Ramos (cell line): Measurements from ENCODE around the gene DHX34.
"Not testable (repeated sequence)": the region's sequence is repeated elsewhere in the genome, so short reads cannot be mapped to it uniquely, and the experiment has no call there.

Experiments used
- in situ Hi-C: fragments of 300-500 bp; cut with MboI; formaldehyde crosslinking; loops from one replicate; pipeline ENCODE4 v1.14.3; 2022; ENCODE audit warnings: low sequenced_read_pairs; ENCODE audit not compliant: unreplicated experiment

DHX34 gene

DNA sequence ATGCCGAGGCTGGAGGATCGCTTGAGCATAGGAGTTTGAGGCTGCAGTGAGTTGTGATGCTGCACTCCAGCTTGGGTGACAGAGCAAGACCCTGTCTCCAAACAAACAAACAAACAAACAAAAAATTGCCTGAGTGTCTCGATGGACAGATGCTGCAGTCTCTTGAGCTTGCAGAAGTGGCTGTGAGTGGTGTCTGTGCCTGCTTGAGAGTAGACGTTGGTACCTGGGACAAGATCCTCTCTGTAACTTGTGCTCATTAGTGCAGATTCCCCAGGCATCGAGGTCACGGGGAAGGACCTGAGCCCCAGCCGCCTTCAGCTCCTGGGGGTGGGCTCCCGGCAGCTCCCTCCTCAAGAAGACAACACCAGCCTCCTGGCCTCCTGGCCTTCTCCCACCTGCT lies 25.7 kb upstream of the DHX34 start:
- in situ Hi-C loops, result no loop called here

DNA sequence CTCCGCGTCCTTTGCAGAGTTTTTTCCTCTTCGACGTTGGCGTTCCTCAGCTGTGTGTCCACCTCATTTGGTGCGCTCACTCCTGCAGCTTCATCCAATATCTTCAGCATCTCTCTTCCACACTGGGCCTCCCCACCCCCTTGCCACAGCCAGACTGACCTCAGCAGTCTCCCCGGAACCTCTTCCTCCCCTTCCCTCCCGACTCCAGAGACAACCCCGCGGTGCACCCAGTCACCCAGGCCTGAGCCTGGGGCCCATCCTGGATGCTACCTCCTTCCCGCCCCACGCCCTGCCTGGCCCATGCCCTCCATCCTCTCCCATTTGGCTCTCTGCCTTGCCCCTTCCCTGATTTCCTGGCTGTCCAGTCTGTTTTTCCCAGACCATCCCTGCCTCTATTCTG lies 25.2 kb upstream of the DHX34 start:
- in situ Hi-C loops, result no loop called here

DNA sequence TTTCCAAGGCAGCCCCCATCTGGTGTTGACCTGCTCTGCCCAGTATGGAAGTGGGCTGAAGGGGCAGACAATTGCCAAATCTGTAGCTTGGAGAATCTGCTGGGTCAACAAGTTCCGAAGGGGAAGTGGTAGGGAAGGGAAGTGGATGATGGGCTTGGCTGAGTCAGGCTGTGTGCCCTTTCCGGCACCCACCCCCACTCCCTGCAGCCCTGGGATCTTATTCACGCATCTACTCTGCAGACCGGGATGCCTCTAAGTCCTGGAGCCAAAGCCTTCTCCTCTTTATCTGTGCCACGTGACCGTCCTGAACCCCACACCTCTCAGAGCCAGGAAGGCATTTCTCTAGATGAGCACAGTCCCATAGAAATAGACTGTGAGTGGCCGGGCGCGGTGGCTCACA lies 24.6 kb upstream of the DHX34 start:
- in situ Hi-C loops, result no loop called here

DNA sequence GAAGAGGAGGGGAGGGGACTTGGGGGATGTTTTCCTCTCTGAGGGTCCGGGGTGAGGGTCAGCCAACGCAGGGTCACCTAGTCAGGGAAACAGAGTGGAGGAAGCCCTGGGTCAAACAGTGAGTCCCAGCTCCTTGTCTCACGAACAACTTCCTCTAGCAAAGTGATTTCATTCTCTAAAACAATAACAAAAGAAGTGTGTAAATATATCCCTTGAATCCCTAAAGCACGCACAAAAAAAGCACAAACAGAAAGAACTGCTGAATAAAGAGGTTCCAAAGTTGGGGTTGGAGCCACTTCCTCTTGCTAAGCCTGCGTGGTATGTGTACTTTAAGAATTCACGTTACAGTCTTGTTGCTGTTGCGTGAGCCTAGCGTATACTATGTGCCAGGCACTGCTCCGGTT lies 18.6 kb upstream of the DHX34 start:
- in situ Hi-C loops, result no loop called here

DNA sequence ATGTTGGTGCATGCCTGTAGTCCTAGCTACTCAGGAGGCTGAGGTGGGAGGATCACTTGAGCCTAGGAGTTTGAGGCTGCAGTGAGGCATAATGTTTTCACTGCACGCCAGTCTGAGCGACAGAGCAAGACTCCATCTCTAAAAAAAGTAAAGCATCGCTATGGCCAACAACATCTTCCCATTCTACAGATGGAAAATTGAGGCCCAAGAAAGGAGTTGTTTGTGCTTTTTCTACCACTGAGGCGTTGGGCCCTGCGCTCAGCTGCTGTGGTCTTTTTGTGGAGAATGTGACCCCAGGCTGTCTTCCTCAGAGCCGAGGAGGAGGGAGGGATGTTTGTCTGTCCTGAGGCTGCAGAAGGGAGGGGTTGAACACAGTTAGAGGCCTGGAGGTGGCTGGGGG lies 17.6 kb upstream of the DHX34 start:
- in situ Hi-C loops, result no loop called here

DNA sequence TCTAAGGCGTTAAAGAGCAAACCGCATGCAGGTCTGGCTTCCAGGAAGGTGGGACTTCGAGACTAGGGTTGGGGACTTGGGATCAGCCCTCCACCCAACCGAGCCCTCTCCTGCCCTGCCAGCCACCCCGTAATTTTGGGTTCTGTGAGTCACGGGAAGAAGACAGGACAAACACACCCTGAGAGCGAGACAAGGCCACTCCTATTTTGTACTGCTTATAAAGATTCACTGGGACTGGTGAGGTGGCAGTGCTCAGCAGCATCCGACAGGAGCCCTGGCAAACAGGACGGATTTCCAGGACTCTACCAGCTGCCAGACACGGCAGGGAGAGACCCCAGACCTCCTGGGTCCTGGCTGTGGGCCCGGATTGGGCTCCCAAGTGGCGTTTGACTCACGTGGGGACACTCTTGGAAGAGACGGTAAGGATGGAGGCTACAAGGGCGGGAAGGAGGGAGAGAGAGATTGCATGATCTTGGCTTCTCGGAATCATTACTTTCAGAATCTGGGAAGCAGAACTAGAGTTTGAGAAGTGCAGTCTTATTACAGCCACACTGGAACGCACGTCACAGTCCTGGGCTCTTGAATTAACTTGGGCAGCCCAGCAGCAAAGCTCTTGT lies 17.1 kb upstream of the DHX34 start, which contains the start of gene C5AR2:
Gene C5AR2, plus strand, starts transcription at position 245 of the 617 bp plus-strand sequence. CDS start 8,625 bp downstream, outside the sequence.
- in situ Hi-C loops, result no loop called here

DNA sequence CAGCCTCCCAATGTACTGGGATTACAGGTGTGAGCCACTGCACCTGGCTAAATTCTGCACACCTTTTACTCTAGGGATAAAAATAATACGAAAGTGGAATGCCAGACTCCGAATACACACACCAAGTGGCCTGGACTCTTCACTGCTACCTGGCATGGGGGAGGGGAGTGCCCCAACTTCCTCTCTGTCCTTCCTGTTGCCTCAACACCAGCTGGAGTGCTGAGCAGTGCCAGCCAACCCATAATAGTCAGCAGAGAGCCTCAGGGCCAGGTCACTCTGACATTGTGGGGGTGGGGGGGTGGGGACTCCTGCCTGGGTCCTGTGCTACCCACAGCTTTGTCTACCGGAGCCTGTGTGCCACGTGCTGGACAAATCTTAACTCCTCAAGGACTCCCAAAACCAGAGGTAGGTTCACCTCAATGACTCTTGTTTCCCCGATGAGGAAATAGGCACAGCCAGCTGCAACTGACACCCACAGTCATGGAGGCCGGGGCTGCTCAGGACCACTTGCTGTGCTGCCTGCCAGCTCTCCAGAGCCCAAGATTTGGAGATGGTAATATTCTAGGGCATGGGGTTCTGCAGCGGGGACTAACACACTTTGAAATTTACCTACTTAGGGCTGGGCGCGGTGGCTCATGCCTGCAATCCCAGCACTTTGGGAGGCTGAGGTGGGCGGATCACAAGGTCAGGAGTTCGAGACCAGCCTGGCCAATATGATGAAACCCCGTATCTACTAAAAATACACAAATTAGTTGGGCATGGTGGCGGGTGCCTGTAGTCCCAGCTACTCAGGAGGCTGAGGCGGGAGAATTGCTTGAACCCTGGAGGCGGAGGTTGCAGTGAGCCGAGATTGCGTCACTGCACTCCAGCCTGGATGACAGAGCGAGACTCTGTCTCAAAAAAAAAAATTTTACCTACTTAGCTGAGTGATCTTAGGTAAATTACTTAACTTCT lies 12.1 kb upstream of the DHX34 start:
- in situ Hi-C loops, result not testable (repeated sequence)

DNA sequence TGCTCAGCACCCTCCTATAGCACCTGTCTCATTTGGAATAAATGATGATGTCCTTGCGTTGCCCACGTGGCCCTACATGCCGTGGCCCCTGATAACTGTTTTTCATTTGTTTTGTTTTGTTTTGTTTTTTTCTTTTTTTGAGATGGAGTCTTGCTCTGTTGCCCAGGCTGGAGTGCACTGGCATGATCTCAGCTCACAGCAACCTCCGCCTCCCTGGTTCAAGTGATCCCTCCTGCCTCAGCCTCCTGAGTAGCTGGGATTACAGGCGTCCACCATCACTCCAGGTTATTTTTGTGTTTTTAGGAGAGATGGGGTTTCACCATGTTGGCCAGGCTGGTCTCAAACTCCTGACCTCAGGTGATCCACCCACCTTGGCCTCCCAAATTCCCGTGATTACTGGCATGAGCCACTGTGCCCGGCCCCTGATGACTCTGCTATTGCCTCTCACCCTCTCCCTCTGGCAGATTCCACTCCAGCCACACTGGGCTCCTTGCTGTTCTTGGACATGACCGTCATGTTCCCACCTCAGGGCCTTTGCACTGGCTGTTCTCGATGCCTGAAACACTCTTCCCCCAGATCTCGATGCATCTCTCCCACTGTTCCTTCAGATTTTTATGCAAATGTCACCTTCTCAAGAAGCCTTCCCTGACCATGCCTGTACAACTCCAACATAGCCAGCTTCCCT lies 9.8 kb upstream of the DHX34 start:
- in situ Hi-C loops, result no loop called here

DNA sequence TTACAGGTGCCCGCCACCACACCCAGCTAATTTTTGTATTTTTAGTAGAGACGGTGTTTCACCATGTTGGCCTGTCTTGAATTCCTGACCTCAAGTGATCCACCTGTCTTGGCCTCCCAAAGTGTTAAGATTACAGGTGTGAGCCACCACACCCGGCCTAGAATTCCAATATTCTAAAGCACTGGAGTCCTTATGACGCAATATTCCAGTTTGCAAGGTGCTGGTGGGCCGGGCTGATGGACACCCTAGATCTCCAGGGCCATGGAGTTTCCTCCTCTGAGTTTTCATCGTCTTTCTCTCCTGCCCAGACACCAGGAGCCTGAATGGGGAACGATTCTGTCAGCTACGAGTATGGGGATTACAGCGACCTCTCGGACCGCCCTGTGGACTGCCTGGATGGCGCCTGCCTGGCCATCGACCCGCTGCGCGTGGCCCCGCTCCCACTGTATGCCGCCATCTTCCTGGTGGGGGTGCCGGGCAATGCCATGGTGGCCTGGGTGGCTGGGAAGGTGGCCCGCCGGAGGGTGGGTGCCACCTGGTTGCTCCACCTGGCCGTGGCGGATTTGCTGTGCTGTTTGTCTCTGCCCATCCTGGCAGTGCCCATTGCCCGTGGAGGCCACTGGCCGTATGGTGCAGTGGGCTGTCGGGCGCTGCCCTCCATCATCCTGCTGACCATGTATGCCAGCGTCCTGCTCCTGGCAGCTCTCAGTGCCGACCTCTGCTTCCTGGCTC lies 8.5 kb upstream of the DHX34 start:
- in situ Hi-C loops, result no loop called here

DNA sequence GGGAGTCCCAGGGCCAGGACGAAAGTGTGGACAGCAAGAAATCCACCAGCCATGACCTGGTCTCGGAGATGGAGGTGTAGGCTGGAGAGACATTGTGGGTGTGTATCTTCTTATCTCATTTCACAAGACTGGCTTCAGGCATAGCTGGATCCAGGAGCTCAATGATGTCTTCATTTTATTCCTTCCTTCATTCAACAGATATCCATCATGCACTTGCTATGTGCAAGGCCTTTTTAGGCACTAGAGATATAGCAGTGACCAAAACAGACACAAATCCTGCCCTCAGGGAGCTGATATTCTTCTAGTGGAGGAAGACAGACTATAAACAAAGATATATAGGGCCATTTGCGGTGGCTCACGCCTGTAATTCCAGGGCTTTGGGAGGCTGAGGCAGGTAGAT lies 7.4 kb upstream of the DHX34 start:
- in situ Hi-C loops, result no loop called here

DNA sequence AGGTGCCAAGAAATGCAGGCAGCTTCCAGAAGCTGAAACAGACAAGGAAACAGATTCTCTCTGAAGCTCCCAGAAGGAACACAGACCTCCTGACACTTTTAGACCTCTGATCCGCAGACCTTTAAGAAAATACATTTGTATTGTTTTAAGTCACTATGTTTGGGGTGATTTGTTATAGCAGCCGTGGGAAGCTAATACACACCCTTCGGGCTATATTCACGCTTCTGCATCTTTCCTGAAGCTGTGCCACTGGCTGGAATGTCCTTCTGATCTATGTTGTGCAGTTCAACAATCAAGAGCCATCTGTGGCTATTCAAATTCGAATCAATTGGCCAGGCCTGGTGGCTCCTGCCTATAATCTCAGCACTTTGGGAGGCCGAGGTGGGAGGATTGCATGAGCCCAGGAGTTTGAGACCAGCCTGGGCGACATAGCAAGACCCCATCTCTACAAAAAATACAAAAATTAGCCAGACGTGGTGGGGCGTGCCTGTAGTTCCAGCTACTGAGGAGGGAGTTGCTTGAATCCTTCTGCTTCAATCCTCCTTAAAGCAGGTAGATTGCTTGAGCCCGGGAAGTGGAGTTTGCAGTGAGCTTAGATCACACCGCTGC lies 5.8 kb upstream of the DHX34 start:
- in situ Hi-C loops, result no loop called here

DNA sequence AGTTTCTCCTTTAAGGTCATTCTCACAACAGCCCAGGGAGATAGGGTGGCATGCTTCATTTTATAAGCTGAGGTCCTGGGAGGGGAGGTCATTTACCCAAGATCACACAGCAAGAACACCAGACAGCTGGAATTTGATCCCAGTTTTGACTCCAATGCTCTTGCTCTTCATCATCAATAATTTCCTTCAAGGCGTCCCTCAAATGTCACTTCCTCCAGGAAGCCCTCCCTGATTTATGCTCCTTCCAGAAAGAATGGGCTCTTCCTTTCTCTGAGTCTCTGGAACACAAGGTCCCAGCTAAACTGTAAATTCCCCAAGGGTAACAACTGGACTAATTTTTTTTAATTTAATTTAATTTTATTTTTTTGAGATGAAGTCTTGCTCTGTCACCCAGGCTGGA lies 4.7 kb upstream of the DHX34 start:
- in situ Hi-C loops, result no loop called here

DNA sequence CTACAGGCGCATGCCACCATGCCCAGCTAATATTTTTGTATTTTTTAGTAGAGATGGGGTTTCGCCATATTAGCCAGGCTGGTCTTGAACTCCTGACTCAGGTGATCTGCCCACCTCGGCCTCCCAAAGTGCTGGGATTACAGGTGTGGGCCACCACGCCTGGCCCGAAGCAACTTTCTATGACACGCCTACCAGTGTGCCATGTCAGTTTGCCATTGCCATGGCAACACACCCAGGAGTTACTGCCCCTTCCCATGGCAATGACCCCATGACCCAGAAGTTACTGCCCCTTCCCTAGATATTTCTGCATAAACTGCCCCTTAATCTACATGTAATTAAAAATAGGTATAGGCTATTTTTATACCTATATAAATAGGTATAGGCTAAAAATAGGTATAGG lies 3.1 kb upstream of the DHX34 start:
- in situ Hi-C loops, result not testable (repeated sequence)

DNA sequence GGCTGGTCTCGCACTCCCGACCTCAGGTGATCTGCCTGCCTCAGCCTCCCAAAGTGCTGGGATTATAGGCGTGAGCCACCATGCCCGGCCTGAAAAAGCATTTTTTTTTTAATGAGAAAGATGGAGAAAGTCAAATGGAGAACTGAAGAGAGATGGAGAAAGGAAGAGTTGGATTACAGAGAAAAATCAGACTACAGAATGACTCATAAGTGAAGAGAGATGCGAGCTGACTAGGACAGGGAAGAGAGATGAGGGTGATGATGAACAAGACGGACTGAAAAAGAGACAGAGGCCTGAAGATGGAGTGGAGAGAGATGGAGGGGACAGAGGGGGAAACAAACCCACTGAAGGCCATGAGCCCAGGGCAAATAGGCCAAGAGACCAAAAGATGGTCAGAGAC lies 1.5 kb downstream of the DHX34 start:
- in situ Hi-C loops, result no loop called here

DNA sequence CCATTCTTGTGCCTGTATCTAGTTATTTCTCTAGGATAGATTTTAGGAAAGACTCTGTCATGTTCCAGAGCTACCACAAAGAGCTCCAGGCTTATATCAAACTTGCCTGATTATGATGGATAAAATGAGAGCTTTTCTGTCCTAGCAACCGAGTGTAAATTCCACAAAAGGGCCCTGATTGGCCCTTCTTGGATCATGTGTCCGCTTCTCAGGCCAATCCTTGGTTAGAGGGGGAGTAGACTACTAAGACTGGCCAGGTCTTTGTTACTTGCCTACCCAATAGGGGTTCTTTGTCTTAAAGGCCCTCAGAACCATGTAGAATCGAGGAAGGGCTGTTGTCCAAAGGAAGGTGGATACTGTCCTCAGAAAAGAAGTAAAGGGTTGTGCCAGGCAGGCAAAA lies 2.4 kb downstream of the DHX34 start:
- in situ Hi-C loops, result no loop called here

DNA sequence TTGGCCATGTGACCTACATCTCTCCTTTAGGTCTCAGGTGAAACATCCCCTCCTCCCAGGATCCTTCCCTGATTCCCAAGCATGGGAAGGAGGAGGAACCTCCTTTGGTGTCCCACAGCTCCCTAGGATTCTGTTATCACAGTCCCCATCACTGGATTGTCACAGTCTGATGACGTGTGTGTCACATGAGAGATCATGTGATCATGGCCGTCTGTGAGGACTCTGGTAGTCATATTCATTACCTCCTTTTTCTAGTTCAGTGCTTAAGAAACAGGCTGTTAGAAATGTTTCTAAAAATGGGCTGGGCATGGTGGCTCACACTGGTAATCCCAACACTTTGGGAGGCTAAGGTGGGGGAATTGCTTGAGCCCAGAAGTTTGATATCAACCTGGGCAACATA lies 3.0 kb downstream of the DHX34 start:
- in situ Hi-C loops, result no loop called here

DNA sequence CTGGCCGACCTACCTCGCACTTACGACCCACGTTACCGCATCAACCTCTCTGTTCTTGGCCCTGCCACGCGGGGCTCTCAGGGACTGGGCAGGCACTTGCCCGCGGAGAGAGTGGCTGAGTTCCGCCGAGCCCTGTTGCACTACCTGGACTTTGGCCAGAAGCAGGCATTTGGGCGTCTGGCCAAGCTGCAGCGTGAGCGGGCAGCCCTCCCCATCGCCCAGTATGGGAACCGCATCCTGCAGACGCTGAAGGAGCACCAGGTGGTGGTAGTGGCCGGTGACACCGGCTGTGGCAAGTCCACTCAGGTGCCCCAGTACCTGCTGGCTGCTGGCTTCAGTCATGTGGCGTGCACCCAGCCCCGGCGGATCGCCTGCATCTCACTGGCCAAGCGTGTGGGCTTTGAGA lies 4.2 kb downstream of the DHX34 start:
- in situ Hi-C loops, result no loop called here

DNA sequence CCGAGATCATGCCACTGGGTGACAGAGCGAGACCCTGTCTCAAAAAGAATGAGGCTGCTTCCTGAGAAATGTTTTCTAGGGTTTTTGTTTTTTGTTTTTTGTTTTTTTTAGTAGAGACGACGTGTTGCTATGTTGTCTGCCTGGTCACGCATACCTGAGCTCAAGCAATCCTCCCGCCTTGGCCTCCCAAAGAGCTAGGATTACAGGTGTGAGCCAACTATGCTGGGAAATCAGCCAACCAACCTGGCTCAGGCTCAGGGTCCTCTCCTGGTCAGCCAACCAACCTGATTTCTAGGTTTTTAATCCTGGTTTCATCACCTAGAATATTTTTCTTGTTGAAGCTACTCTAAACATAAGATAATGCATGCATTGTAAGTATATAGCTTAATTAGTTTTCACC lies 7.8 kb downstream of the DHX34 start:
- in situ Hi-C loops, result no loop called here

DNA sequence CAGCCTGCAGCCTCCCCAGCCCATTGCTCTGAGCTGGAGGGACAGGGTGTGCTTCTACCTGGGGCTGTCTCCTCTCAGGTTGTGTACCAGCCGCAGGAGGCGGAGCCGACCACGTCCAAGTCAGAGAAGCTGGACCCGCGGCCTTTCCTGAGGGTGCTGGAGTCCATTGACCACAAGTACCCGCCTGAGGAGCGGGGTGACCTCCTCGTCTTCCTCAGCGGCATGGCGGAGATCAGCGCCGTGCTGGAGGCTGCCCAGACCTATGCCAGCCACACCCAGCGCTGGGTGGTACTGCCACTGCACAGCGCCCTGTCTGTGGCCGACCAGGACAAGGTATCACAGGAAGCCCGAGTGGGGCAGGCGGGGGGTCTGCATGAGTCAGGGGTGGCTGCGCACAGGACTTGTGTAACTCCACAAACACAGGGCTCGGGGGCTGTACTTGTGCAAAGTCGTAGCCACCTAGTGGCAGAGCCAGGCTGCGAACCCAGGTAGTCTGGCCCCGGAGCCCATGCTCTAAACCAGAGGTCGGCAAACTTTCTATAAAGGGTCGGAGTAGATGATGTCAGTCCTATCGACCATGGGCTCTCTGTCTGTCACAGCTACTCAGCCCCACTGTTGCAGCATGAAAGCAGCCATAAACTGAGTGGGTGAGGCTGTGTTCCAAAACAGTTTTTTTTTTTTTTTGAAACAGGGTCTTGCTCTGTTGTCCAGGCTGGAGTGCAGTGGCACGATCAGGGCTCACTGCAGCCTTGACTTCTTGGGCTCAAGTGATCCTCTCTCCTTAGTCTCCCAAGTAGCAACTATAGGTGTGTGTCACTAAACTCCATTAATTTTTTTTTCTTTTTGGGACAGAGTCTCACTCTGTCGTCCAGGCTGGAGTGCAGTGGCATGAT lies 8.9 kb downstream of the DHX34 start:
- in situ Hi-C loops, result no loop called here
